HFFc6 (cell line): ENCODE results near the gene TFR2. TPM values are rescaled to one million over a fixed set of nuclear protein-coding genes. Genes with fewer than 3 reads are reported as not detected.

Experiments
- DNase-seq: peaks from one replicate; pipeline ENCODE4 v3.0.0-alpha.2; 2018
- H3K27ac Mint-ChIP-seq: 2 replicates; pipeline ENCODE4 v1.8.0; 2020; ENCODE audit warnings: mild to moderate bottlenecking, mixed read lengths
- H3K27me3 Mint-ChIP-seq: 2 replicates; pipeline ENCODE4 v1.8.0; 2021; ENCODE audit warnings: mild to moderate bottlenecking, moderate library complexity, mixed read lengths; ENCODE audit not compliant: insufficient read depth
- H3K36me3 Mint-ChIP-seq: 2 replicates; pipeline ENCODE4 v1.8.0; 2021; ENCODE audit warnings: low read depth, mixed read lengths
- H3K4me1 Mint-ChIP-seq: 2 replicates; pipeline ENCODE4 v1.8.0; 2020; ENCODE audit warnings: low read depth, mixed read lengths
- H3K4me3 Mint-ChIP-seq: 2 replicates; pipeline ENCODE4 v1.8.0; 2020; ENCODE audit warnings: mild to moderate bottlenecking, moderate library complexity, mixed read lengths
- H3K9me3 Mint-ChIP-seq: 2 replicates; pipeline ENCODE4 v1.8.0; 2020; ENCODE audit warnings: mild to moderate bottlenecking, mixed read lengths
- total RNA-seq, 6 experiments: library from RNA; stranded (reverse); fragmentation: NEBNext Ultra II Directional; extraction: Animal tissue kit (Norgen Biotek cat#: 25700); gene quantifications; 2 replicates in 1 of 6; 3 replicates in 5 of 6; pipeline ENCODE4 v1.2.3, GENCODE V29; 2021
- TF ChIP-seq, protein P1 (sequence below): fragments of 200-600 bp; sonication (generic); IDR thresholded peaks from 2 replicates; pipeline ENCODE4 v1.5.0; 2021; ENCODE audit warnings: antibody characterized with exemption, mild to moderate bottlenecking

Gene TFR2
- total RNA-seq, 6 experiments from 2014 or later: 0.16 to 1.1 (median 0.27) TPM; not detected in 2

DNA sequence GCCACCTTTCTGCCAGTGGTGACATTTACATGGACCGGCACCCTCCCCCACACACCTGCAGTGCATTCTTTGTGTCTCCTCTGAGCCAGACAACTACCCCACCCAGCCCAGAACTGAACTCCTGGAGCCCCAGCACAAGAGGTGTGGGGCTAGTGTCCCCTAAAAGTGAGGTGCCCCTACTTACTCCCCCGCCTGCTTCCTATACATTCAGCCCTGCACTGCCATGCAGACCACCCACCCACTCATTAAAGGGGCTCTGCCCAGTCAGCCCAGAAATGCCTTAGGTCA is 69.6 kb downstream of the TFR2 start:
- Mint-ChIP-seq H3K36me3 (no peaks in the 10 kb centered on the region), H3K4me1 (peaks cover 12% of the 10 kb centered on the region; the same call in 1 of the 2 replicates), H3K4me3 (no peak overlapping the region; the same call in 1 of the 2 replicates), H3K27ac (no peak overlapping the region), H3K27me3 (peaks cover 19% of the 10 kb centered on the region), H3K9me3 (no peaks in the 10 kb centered on the region)
- no peak for DNase-seq
- TF ChIP-seq, protein P1, sequence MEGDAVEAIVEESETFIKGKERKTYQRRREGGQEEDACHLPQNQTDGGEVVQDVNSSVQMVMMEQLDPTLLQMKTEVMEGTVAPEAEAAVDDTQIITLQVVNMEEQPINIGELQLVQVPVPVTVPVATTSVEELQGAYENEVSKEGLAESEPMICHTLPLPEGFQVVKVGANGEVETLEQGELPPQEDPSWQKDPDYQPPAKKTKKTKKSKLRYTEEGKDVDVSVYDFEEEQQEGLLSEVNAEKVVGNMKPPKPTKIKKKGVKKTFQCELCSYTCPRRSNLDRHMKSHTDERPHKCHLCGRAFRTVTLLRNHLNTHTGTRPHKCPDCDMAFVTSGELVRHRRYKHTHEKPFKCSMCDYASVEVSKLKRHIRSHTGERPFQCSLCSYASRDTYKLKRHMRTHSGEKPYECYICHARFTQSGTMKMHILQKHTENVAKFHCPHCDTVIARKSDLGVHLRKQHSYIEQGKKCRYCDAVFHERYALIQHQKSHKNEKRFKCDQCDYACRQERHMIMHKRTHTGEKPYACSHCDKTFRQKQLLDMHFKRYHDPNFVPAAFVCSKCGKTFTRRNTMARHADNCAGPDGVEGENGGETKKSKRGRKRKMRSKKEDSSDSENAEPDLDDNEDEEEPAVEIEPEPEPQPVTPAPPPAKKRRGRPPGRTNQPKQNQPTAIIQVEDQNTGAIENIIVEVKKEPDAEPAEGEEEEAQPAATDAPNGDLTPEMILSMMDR: no peak

DNA sequence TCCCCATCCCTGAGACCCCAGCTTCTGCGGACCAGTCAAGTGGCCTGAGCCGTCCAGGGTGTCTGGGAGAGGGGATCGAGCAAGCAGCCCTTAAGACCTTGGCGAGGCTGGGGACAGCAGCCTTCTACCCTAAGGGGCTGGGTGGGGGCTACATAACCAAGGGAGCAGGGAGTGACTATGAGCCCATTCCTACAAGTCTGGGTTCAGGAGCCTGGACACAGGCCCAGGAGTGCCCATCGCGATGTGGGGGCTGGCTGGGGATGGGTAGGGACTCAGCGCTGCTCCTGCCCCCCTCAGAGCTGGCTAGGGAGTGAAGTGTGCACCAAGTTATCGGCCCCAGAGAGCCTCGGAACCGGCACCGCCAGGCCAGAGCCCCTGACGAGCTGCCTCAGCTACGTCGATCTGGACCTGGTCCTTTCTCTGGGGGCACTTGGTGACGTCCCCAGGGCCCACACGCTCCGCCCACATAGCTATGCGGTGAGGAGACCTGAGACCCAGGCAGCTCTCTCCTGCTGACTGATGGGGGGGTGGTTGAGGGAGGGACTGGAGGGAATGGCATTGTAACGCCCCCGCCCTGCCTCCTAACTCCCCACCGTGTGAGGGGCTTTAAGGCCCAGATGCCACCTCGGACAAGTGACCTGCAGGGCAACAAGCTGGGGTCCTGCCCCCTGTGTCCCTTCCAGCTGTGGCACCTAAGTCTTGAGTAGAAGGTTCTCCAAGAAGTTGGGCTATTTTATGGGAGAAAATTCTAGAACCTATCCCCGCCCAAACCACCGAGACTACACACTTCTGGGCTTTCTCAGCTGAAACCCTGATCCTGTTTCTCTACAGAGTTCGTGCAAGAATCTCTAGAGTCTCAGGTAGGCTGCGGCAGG is 70.2 kb downstream of the TFR2 start:
- no peak for DNase-seq
- Mint-ChIP-seq H3K4me1 (peaks cover 15% of the 10 kb centered on the region; the same call in 1 of the 2 replicates), H3K27ac (no peak overlapping the region), H3K27me3 (peaks cover 17% of the 10 kb centered on the region), H3K36me3 (no peaks in the 10 kb centered on the region), H3K9me3 (no peaks in the 10 kb centered on the region), H3K4me3 (no peak overlapping the region)
- TF ChIP-seq, protein P1: no peak

Other genes with a start within 250 kb of the TFR2 start
- gene ZCWPW1, start 212.8 kb downstream of the TFR2 start, total RNA-seq: 1 to 10 TPM in 4 of 6 experiments, under 1 TPM in 2; 0.55 to 1.7 (median 1.2) TPM
- gene MEPCE, start 211.7 kb downstream of the TFR2 start, total RNA-seq: 10 to 100 TPM; 38.7 to 42.9 (median 41.2) TPM
- 10 to 100 TPM; 22.9 to 33.6 (median 26.5) TPM for gene PPP1R35, start 205.1 kb downstream of the TFR2 start, total RNA-seq
- 1 to 10 TPM in 3 of 6 experiments, under 1 TPM in 3; 0.66 to 1.6 (median 1.0) TPM for gene SPACDR, start 177.3 kb downstream of the TFR2 start, total RNA-seq
- 10 to 100 TPM; 50.6 to 54.5 (median 51.7) TPM for gene TSC22D4, start 162.3 kb downstream of the TFR2 start, total RNA-seq
- gene NYAP1, start 157.6 kb downstream of the TFR2 start, total RNA-seq: under 1 TPM; 0.50 to 0.99 (median 0.86) TPM
- 10 to 100 TPM; 14.4 to 21.4 (median 18.9) TPM for gene AGFG2, start 102.3 kb downstream of the TFR2 start, total RNA-seq
- gene SAP25, start 67.7 kb downstream of the TFR2 start, total RNA-seq: under 1 TPM in 3 of 6 experiments, not detected in 3; 0.40 to 0.87 (median 0.55) TPM
- 10 to 100 TPM; 34.7 to 40.6 (median 38.5) TPM for gene LRCH4, start 55.4 kb downstream of the TFR2 start, total RNA-seq
- under 1 TPM; 0.20 to 0.47 (median 0.28) TPM for gene FBXO24, start 55.2 kb downstream of the TFR2 start, total RNA-seq
- 100 to 1,000 TPM; 291 to 396 (median 388) TPM for gene PCOLCE, start 39.2 kb downstream of the TFR2 start, total RNA-seq
- gene MOSPD3, start 29.0 kb downstream of the TFR2 start, total RNA-seq: 10 to 100 TPM; 14.6 to 19.0 (median 17.4) TPM
- gene ACTL6B, start 14.9 kb upstream of the TFR2 start, total RNA-seq: not detected
- 100 to 1,000 TPM; 301 to 369 (median 322) TPM for gene GNB2, start 32.2 kb upstream of the TFR2 start, total RNA-seq
- gene GIGYF1, start 52.7 kb upstream of the TFR2 start, total RNA-seq: 10 to 100 TPM; 17.7 to 21.8 (median 19.2) TPM
- gene POP7, start 64.6 kb upstream of the TFR2 start, total RNA-seq: 10 to 100 TPM; 30.2 to 42.2 (median 34.4) TPM
- gene EPO, start 78.9 kb upstream of the TFR2 start, total RNA-seq: not detected
- not detected for gene ZAN, start 92.0 kb upstream of the TFR2 start, total RNA-seq
- gene EPHB4, start 186.0 kb upstream of the TFR2 start, total RNA-seq: 1 to 10 TPM; 3.8 to 10.0 (median 4.6) TPM
- 10 to 100 TPM; 19.3 to 26.2 (median 21.7) TPM for gene SLC12A9, start 211.2 kb upstream of the TFR2 start, total RNA-seq
- gene TRIP6, start 225.8 kb upstream of the TFR2 start, total RNA-seq: 100 to 1,000 TPM; 125 to 148 (median 140) TPM
- gene SRRT, start 233.6 kb upstream of the TFR2 start, total RNA-seq: 100 to 1,000 TPM; 111 to 154 (median 133) TPM
- 1 to 10 TPM; 3.2 to 3.6 (median 3.5) TPM for gene UFSP1, start 248.2 kb upstream of the TFR2 start, total RNA-seq